H9 (cell line): ENCODE measurements around the gene RBKS. TPM values are rescaled to one million over a fixed set of nuclear protein-coding genes. Genes with fewer than 3 reads are reported as not detected.

Experiments used
- DNase-seq: peaks from one replicate; pipeline ENCODE4 v3.0.0-alpha.2; 2017
- H2AFZ ChIP-seq: one replicate; pipeline ENCODE4 v1.6.1; 2013; ENCODE audit warnings: mild to moderate bottlenecking, low read length, control low read depth, moderate library complexity
- H2AK5ac ChIP-seq: 2 replicates; pipeline ENCODE4 v1.6.1; 2013; ENCODE audit warnings: low read length, control low read depth, mixed read lengths; ENCODE audit not compliant: insufficient read length
- H2BK120ac ChIP-seq: one replicate; pipeline ENCODE4 v1.6.1; 2013; ENCODE audit warnings: low read depth, mild to moderate bottlenecking, low read length, control low read depth, inconsistent platforms; ENCODE audit not compliant: poor library complexity, severe bottlenecking
- H2BK12ac ChIP-seq: 2 replicates; pipeline ENCODE4 v1.6.1; 2013; ENCODE audit warnings: low read length, control low read depth, mixed read lengths, low read depth; ENCODE audit not compliant: insufficient read length
- H2BK15ac ChIP-seq: 2 replicates; pipeline ENCODE4 v1.6.1; 2013; ENCODE audit warnings: low read depth, low read length, control low read depth
- H2BK20ac ChIP-seq: one replicate; pipeline ENCODE4 v1.6.1; 2013; ENCODE audit warnings: low read depth, mild to moderate bottlenecking, low read length, control low read depth, inconsistent platforms; ENCODE audit not compliant: poor library complexity, severe bottlenecking
- H2BK5ac ChIP-seq: 2 replicates; pipeline ENCODE4 v1.6.1; 2013; ENCODE audit warnings: low read length, control low read depth, mixed read lengths; ENCODE audit not compliant: insufficient read length
- H3K14ac ChIP-seq: 2 replicates; pipeline ENCODE4 v1.6.1; 2013; ENCODE audit warnings: low read length, control low read depth; ENCODE audit not compliant: insufficient read depth
- H3K18ac ChIP-seq: 2 replicates; pipeline ENCODE4 v1.6.1; 2013; ENCODE audit warnings: low read depth, mild to moderate bottlenecking, mixed read lengths, low read length, control low read depth; ENCODE audit not compliant: insufficient read length
- H3K23ac ChIP-seq: 2 replicates; pipeline ENCODE4 v1.6.1; 2013; ENCODE audit warnings: low read length, control low read depth, mixed read lengths, low read depth; ENCODE audit not compliant: insufficient read length
- H3K23me2 ChIP-seq: 2 replicates; pipeline ENCODE4 v1.6.1; 2013; ENCODE audit warnings: low read depth, mild to moderate bottlenecking, mixed read lengths, low read length, control low read depth; ENCODE audit not compliant: insufficient read length, poor library complexity, severe bottlenecking
- H3K27ac ChIP-seq: 2 replicates; pipeline ENCODE4 v1.5.1; 2013; ENCODE audit warnings: low read length, control low read depth, mixed read lengths, low read depth; ENCODE audit not compliant: insufficient read length
- H3K27me3 ChIP-seq: 2 replicates; pipeline ENCODE4 v1.6.1; 2013; ENCODE audit warnings: low read length, control low read depth, inconsistent platforms; ENCODE audit not compliant: insufficient read depth
- H3K4ac ChIP-seq: 2 replicates; pipeline ENCODE4 v1.6.1; 2013; ENCODE audit warnings: low read depth, mild to moderate bottlenecking, control low read depth, inconsistent platforms, low read length, moderate library complexity
- H3K4me1 ChIP-seq: 2 replicates; pipeline ENCODE4 v1.6.1; 2013; ENCODE audit warnings: low read length, control low read depth, inconsistent platforms; ENCODE audit not compliant: insufficient read depth
- H3K4me2 ChIP-seq: 2 replicates; pipeline ENCODE4 v1.6.1; 2013; ENCODE audit warnings: low read length, control low read depth, mixed read lengths; ENCODE audit not compliant: insufficient read length, insufficient read depth
- H3K56ac ChIP-seq: 2 replicates; pipeline ENCODE4 v1.6.1; 2013; ENCODE audit warnings: low read depth, mild to moderate bottlenecking, mixed read lengths, low read length, control low read depth; ENCODE audit not compliant: insufficient read length
- H3K79me1 ChIP-seq: 2 replicates; pipeline ENCODE4 v1.6.1; 2013; ENCODE audit warnings: low read depth, mild to moderate bottlenecking, moderate library complexity, low read length, control low read depth, inconsistent platforms; ENCODE audit not compliant: insufficient read depth, poor library complexity, severe bottlenecking
- H3K79me2 ChIP-seq: 2 replicates; pipeline ENCODE4 v1.6.1; 2013; ENCODE audit warnings: low read length, control low read depth, inconsistent platforms; ENCODE audit not compliant: insufficient read depth
- H3K9ac ChIP-seq: 2 replicates; pipeline ENCODE4 v1.6.1; 2013; ENCODE audit warnings: low read length, control low read depth, mixed read lengths; ENCODE audit not compliant: insufficient read length; ENCODE audit errors: extremely low read depth
- H3K9me3 ChIP-seq: one replicate; pipeline ENCODE4 v1.6.1; 2013; ENCODE audit warnings: low read depth, low read length, inconsistent platforms; ENCODE audit not compliant: control insufficient read depth
- H3T11ph ChIP-seq: one replicate; pipeline ENCODE4 v1.6.1; 2013; ENCODE audit warnings: mild to moderate bottlenecking, low read length, control low read depth, inconsistent platforms
- H4K20me1 ChIP-seq: one replicate; pipeline ENCODE4 v1.6.1; 2013; ENCODE audit not compliant: control insufficient read depth, insufficient read length, insufficient read depth
- H4K5ac ChIP-seq: 2 replicates; pipeline ENCODE4 v1.6.1; 2013; ENCODE audit warnings: low read depth, mild to moderate bottlenecking, mixed read lengths, low read length, control low read depth; ENCODE audit not compliant: insufficient read length
- H4K8ac ChIP-seq: replicated peaks from 2 replicates; pipeline ENCODE4 v1.6.1; 2013; ENCODE audit warnings: low read length, control low read depth, mixed read lengths, low read depth; ENCODE audit not compliant: insufficient read length
- H4K91ac ChIP-seq: 2 replicates; pipeline ENCODE4 v1.6.1; 2013; ENCODE audit warnings: low read depth, mild to moderate bottlenecking, moderate library complexity, mixed read lengths, low read length, control low read depth; ENCODE audit not compliant: insufficient read length
- H3K27ac Mint-ChIP-seq, 3 experiments: 2 replicates in 2 of 3; 3 replicates in 1 of 3; pipeline ENCODE4 v1.8.0; 2020 to 2021; ENCODE audit warnings: mixed read lengths in 3 of 3, mild to moderate bottlenecking in 1 of 3, moderate library complexity in 1 of 3
- H3K27me3 Mint-ChIP-seq: 2 replicates; pipeline ENCODE4 v1.8.0; 2021; ENCODE audit warnings: low read depth, mild to moderate bottlenecking, moderate library complexity, mixed read lengths
- H3K36me3 Mint-ChIP-seq, 3 experiments: 2 replicates in 2 of 3; 3 replicates in 1 of 3; pipeline ENCODE4 v1.8.0; 2020 to 2021; ENCODE audit warnings: low read depth in 3 of 3, mixed read lengths in 3 of 3; ENCODE audit not compliant: insufficient read depth in 1 of 3
- H3K4me1 Mint-ChIP-seq, 2 experiments: 2 replicates each; pipeline ENCODE4 v1.8.0; 2020; ENCODE audit warnings: mixed read lengths in 2 of 2
- H3K4me3 Mint-ChIP-seq, 2 experiments: 2 replicates in 1 of 2; 3 replicates in 1 of 2; pipeline ENCODE4 v1.8.0; 2020 to 2021; ENCODE audit warnings: mild to moderate bottlenecking in 2 of 2, mixed read lengths in 2 of 2, moderate library complexity in 1 of 2
- H3K9me3 Mint-ChIP-seq, 2 experiments: 2 replicates in 1 of 2; 3 replicates in 1 of 2; pipeline ENCODE4 v1.8.0; 2020; ENCODE audit warnings: mild to moderate bottlenecking in 2 of 2, mixed read lengths in 2 of 2, moderate library complexity in 1 of 2
- CTCF ChIP-seq: fragments of 200-600 bp; sonication (generic); conservative IDR thresholded peaks from 3 replicates; pipeline ENCODE4 v1.8.0; 2021; ENCODE audit warnings: antibody characterized with exemption, mild to moderate bottlenecking
- WGBS: extraction: QIAGEN DNeasy Blood & Tissue Kit; methylation state at CpG from one replicate; pipeline ENCODE4 v1.1.7; 2013; ENCODE audit warnings: missing lambda C conversion rate, low lambda C conversion rate, mixed read lengths; ENCODE audit not compliant: insufficient read length; ENCODE audit errors: extremely low coverage; 5-methylcytosine and 5-hydroxymethylcytosine counted together
- total RNA-seq: library from RNA; stranded (reverse); gene quantifications from 2 replicates; pipeline ENCODE4 v1.2.1, GENCODE V29; 2021

Gene RBKS
- total RNA-seq, 1 experiment from 2014 or later: 2.3 TPM

- H3K56ac ChIP-seq: no peak overlapping the region
- H3K9me3 ChIP-seq: no peaks in the 10 kb centered on the region
- H4K20me1 ChIP-seq: no peaks in the 10 kb centered on the region
- no peak overlapping the region for H3K23ac ChIP-seq
- H3K27me3 ChIP-seq: no peaks in the 10 kb centered on the region
- no peak overlapping the region for H3K4me2 ChIP-seq
- no peak for DNase-seq
- H3K18ac ChIP-seq: no peak overlapping the region
- no peak overlapping the region for H3K9ac ChIP-seq
- no peak overlapping the region for H2AK5ac ChIP-seq
- no peak overlapping the region for H2BK5ac ChIP-seq
- no peak overlapping the region for H3K4ac ChIP-seq
- H2BK15ac ChIP-seq: no peak overlapping the region
- H3K23me2 ChIP-seq: no peaks in the 10 kb centered on the region
- H4K5ac ChIP-seq: no peak overlapping the region
- TF ChIP-seq CTCF: no peak
- no peak overlapping the region for H2AFZ ChIP-seq
- H3K4me1 ChIP-seq: no peaks in the 10 kb centered on the region
- no CpG with 5 or more reads among the region's 2 CpGs for WGBS
- H3K79me1 ChIP-seq: no peaks in the 10 kb centered on the region
- H3T11ph ChIP-seq: no peak overlapping the region
- H3K79me2 ChIP-seq: peaks cover 2% of the 10 kb centered on the region; the same call in 1 of the 2 replicates
- no peak overlapping the region for H2BK120ac ChIP-seq
- H2BK20ac ChIP-seq: no peak overlapping the region
- Mint-ChIP-seq H3K4me3 (no peak overlapping the region), H3K9me3 (no peaks in the 10 kb centered on the region), H3K4me1 (no peaks in the 10 kb centered on the region), H3K27ac (no peak overlapping the region), H3K27me3 (no peaks in the 10 kb centered on the region), H3K36me3 (peaks cover 0 to 10% (median 5%) of the 10 kb centered on the region in 3 experiments; a peak in 5 of 7 replicates)
- no peak overlapping the region for H4K91ac ChIP-seq
- no peak overlapping the region for H2BK12ac ChIP-seq
- no peak overlapping the region for H4K8ac ChIP-seq
- H3K27ac ChIP-seq: no peak overlapping the region
- no peak overlapping the region for H3K14ac ChIP-seq
Observed at GRCh38 chr2:27781496-27781895, 108.7 kb downstream of the RBKS start.
